ENCODE results near the gene RAP1GAP2. TPM values are rescaled to one million over a fixed set of nuclear protein-coding genes. Genes with fewer than 3 reads are reported as not detected.

The RAP1GAP2 gene
- total RNA-seq, 1 donor = 2.9 TPM

- no peak overlapping the region for H2AFZ ChIP-seq (ENCODE audit: low read length)
- H3K79me2 ChIP-seq (ENCODE audit: insufficient read depth, low read length) = no peaks in the 10 kb centered on the region
Measured at GRCh38 chr17:2911755-2912111, 115.5 kb downstream of the RAP1GAP2 start.

GRCh38 chr17:2912754-2913153 is 116.5 kb downstream of the RAP1GAP2 start:
- no peaks in the 10 kb centered on the region for H3K27me3 ChIP-seq (ENCODE audit: insufficient read depth, low read length)
- H3K79me2 ChIP-seq (ENCODE audit: insufficient read depth, low read length) = no peaks in the 10 kb centered on the region
- no peak for TF ChIP-seq CTCF (IDR thresholded peaks at IDR 0.05; ENCODE audit: extremely low read depth, low read depth, low read length)
- H3K9me3 ChIP-seq (ENCODE audit: low read depth, low read length) = no peaks in the 10 kb centered on the region
- H3K36me3 ChIP-seq (ENCODE audit: insufficient read depth, low read length) = no peaks in the 10 kb centered on the region
- no peak overlapping the region for H3K4me3 ChIP-seq (ENCODE audit: insufficient read depth, low read length)
- no peak overlapping the region for H2AFZ ChIP-seq (ENCODE audit: low read length)
- no peaks in the 10 kb centered on the region for H3K4me1 ChIP-seq (ENCODE audit: insufficient read depth, low read length)
- DNase-seq (ENCODE audit: insufficient read length, low spot score, missing footprints) = peak; percentile 65
- H3K4me2 ChIP-seq (ENCODE audit: insufficient read depth, low read length) = no peak overlapping the region
- no peak overlapping the region for H3K27ac ChIP-seq (ENCODE audit: low read depth, low read length)
- H4K20me1 ChIP-seq (ENCODE audit: insufficient read depth, low read length) = no peaks in the 10 kb centered on the region

More at GRCh38 chr17:2911755-2912111, 115.5 kb downstream of the RAP1GAP2 start:
- Histone ChIP-seq H3K36me3 (ENCODE audit: insufficient read depth, low read length) (no peaks in the 10 kb centered on the region), H3K9me3 (ENCODE audit: low read depth, low read length) (no peaks in the 10 kb centered on the region), H3K4me3 (ENCODE audit: insufficient read depth, low read length) (no peak overlapping the region), H3K27ac (ENCODE audit: low read depth, low read length) (no peak overlapping the region), H3K4me1 (ENCODE audit: insufficient read depth, low read length) (no peaks in the 10 kb centered on the region), H3K4me2 (ENCODE audit: insufficient read depth, low read length) (no peak overlapping the region), H4K20me1 (ENCODE audit: insufficient read depth, low read length) (no peaks in the 10 kb centered on the region), H3K27me3 (ENCODE audit: insufficient read depth, low read length) (no peaks in the 10 kb centered on the region)
- DNase-seq (ENCODE audit: insufficient read length, low spot score, missing footprints) = peak; percentile 54
- TF ChIP-seq CTCF (IDR thresholded peaks at IDR 0.05; ENCODE audit: extremely low read depth, low read depth, low read length) = no peak

- Histone ChIP-seq H2AFZ (ENCODE audit: low read length) (no peak overlapping the region), H3K79me2 (ENCODE audit: insufficient read depth, low read length) (no peaks in the 10 kb centered on the region), H3K4me3 (ENCODE audit: insufficient read depth, low read length) (no peak overlapping the region), H3K36me3 (ENCODE audit: insufficient read depth, low read length) (no peaks in the 10 kb centered on the region), H4K20me1 (ENCODE audit: insufficient read depth, low read length) (no peaks in the 10 kb centered on the region), H3K27me3 (ENCODE audit: insufficient read depth, low read length) (no peaks in the 10 kb centered on the region), H3K27ac (ENCODE audit: low read depth, low read length) (no peak overlapping the region), H3K9me3 (ENCODE audit: low read depth, low read length) (no peaks in the 10 kb centered on the region), H3K4me2 (ENCODE audit: insufficient read depth, low read length) (no peak overlapping the region), H3K4me1 (ENCODE audit: insufficient read depth, low read length) (no peaks in the 10 kb centered on the region)
- peak; percentile 22 for DNase-seq (ENCODE audit: insufficient read length, low spot score, missing footprints)
- no peak for TF ChIP-seq CTCF (IDR thresholded peaks at IDR 0.05; ENCODE audit: extremely low read depth, low read depth, low read length)
Measured at GRCh38 chr17:2916461-2916860, 120.2 kb downstream of the RAP1GAP2 start.

GRCh38 chr17:2921443-2921842 is 125.2 kb downstream of the RAP1GAP2 start:
- Histone ChIP-seq H2AFZ (ENCODE audit: low read length) (no peak overlapping the region), H3K4me3 (ENCODE audit: insufficient read depth, low read length) (no peak overlapping the region), H3K4me1 (ENCODE audit: insufficient read depth, low read length) (peaks cover 23% of the 10 kb centered on the region), H3K9me3 (ENCODE audit: low read depth, low read length) (no peaks in the 10 kb centered on the region), H3K27ac (ENCODE audit: low read depth, low read length) (no peak overlapping the region), H3K4me2 (ENCODE audit: insufficient read depth, low read length) (no peak overlapping the region), H4K20me1 (ENCODE audit: insufficient read depth, low read length) (no peaks in the 10 kb centered on the region), H3K27me3 (ENCODE audit: insufficient read depth, low read length) (no peaks in the 10 kb centered on the region), H3K79me2 (ENCODE audit: insufficient read depth, low read length) (no peaks in the 10 kb centered on the region), H3K36me3 (ENCODE audit: insufficient read depth, low read length) (no peaks in the 10 kb centered on the region)
- DNase-seq (ENCODE audit: insufficient read length, low spot score, missing footprints) = no peak
- TF ChIP-seq CTCF (IDR thresholded peaks at IDR 0.05; ENCODE audit: extremely low read depth, low read depth, low read length) = no peak
